Activated CD8-positive, alpha-beta memory T cell treated with anti-CD3 and anti-CD28 coated beads, Interleukin-2, amount 10 ng/mL, durations not matched to agents 7 days and 5 days (primary cell): ENCODE measurements around the gene CNIH3. TPM values are rescaled to one million over a fixed set of nuclear protein-coding genes. Genes with fewer than 3 reads are reported as not detected.

Source experiments
- ATAC-seq: fragments of 150-1000 bp; cut with Tn5 transposase; one replicate; pipeline ENCODE4 v1.10.0; 2021; ENCODE audit warnings: moderate library complexity
- CTCF ChIA-PET: fragments of 350-600 bp; sonication (Branson Sonifier 250); formaldehyde crosslinking; loops from one replicate; lab custom pipeline; 2021; ENCODE audit warnings: antibody characterized with exemption; lab: Charles Lee
- DNase-seq: peaks from one replicate; pipeline ENCODE4 v3.0.0-alpha.2; 2020
- H3K27ac Mint-ChIP-seq: one replicate; pipeline ENCODE4 v1.8.0; 2021; ENCODE audit warnings: mild to moderate bottlenecking, mixed read lengths
- H3K27me3 Mint-ChIP-seq: one replicate; pipeline ENCODE4 v1.8.0; 2021; ENCODE audit warnings: mixed read lengths
- H3K36me3 Mint-ChIP-seq: one replicate; pipeline ENCODE4 v1.8.0; 2021; ENCODE audit warnings: mild to moderate bottlenecking, mixed read lengths
- H3K4me1 Mint-ChIP-seq: one replicate; pipeline ENCODE4 v1.8.0; 2021; ENCODE audit warnings: mixed read lengths
- H3K4me3 Mint-ChIP-seq: one replicate; pipeline ENCODE4 v1.8.0; 2021; ENCODE audit warnings: mild to moderate bottlenecking, moderate library complexity, mixed read lengths
- H3K9me3 Mint-ChIP-seq: one replicate; pipeline ENCODE4 v1.8.0; 2022; ENCODE audit warnings: low read depth, mixed read lengths
- total RNA-seq, 2 experiments: library from RNA; stranded (reverse); gene quantifications; one replicate each; pipeline ENCODE4 v1.2.3, GENCODE V29; 2021

Gene CNIH3
- total RNA-seq, 2 experiments from 2014 or later, result 1.1 to 3.6 TPM

DNA sequence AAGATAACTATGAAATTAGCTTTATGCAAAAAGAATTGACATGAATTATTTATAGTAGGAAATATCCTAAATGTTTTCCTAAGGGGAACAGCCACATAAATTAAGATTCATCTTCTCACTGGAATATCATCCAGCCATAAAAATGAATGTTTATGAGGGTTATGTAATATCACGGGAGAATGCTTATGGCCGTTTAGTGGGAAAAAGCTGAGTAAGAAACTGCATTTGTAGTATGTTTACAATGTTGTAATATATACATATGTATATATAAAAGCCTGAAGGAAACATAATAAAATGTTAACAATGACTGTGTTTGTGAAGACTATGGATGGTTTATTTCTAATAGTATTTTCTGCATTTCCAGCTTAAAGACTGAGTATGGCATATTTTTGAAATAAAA, 161.1 kb downstream of the CNIH3 start:
- H3K4me1 Mint-ChIP-seq, result no peaks in the 10 kb centered on the region
- CTCF ChIA-PET, result no interaction called here
- no peak overlapping the region for H3K4me3 Mint-ChIP-seq
- no peak for ATAC-seq
- no peaks in the 10 kb centered on the region for H3K36me3 Mint-ChIP-seq
- H3K9me3 Mint-ChIP-seq, result no peaks in the 10 kb centered on the region
- H3K27me3 Mint-ChIP-seq, result peaks cover 10% of the 10 kb centered on the region
- DNase-seq, result no peak
- H3K27ac Mint-ChIP-seq, result no peak overlapping the region

DNA sequence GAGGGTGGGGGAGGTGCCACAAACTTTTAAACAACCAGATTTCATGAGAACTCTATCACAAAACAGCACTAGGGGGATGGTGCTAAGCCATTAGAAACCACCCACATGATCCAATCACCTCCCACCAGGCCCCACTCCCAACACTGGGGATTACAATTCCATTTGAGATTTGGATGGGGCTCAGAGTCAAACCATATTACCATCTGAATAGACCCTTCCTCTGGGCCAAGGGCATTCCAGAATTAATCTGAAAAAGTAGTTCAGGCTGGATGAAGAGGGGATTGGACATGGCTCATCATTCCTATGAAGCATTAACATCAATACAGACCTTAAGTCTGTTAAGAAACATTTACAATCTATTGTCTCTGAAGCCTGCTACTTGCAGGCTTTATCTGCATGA, 163.4 kb downstream of the CNIH3 start:
- DNase-seq (no peak), ATAC-seq (no peak)
- Mint-ChIP-seq H3K27me3 (peaks cover 7% of the 10 kb centered on the region), H3K36me3 (no peaks in the 10 kb centered on the region), H3K27ac (no peak overlapping the region), H3K9me3 (no peaks in the 10 kb centered on the region), H3K4me3 (no peak overlapping the region), H3K4me1 (peaks cover 9% of the 10 kb centered on the region)
- CTCF ChIA-PET, result no interaction called here

GRCh38 chr1:224780736-224781135, 164.6 kb downstream of the CNIH3 start:
- DNase-seq (no peak), ATAC-seq (no peak)
- Mint-ChIP-seq H3K4me1 (peaks cover 11% of the 10 kb centered on the region), H3K36me3 (no peaks in the 10 kb centered on the region), H3K27ac (no peak overlapping the region), H3K9me3 (no peaks in the 10 kb centered on the region), H3K27me3 (peaks cover 7% of the 10 kb centered on the region), H3K4me3 (no peak overlapping the region)
- CTCF ChIA-PET, result no interaction called here

DNA sequence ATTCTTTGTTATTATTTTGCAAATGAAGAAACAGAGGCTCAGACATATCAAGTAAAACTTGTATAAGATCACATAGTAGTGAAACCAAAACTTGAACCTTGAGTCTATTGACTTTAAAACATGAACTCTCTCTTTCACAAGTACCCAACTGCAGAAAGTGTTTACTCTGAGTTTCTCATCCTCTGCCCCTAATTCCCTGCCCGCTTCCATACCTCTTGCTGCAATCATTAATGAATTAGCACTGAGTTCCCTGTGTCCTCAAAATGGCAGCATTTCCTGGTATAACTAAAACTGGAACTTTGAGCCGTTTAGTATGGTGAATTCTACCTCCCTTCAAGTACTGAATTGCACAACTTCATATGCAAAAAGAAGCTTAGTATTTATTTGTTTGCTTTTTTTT, 165.7 kb downstream of the CNIH3 start:
- no peak overlapping the region for H3K4me3 Mint-ChIP-seq
- DNase-seq (no peak), ATAC-seq (no peak)
- H3K27ac Mint-ChIP-seq, result no peak overlapping the region
- peaks cover 5% of the 10 kb centered on the region for H3K27me3 Mint-ChIP-seq
- CTCF ChIA-PET, result no interaction called here
- H3K36me3 Mint-ChIP-seq, result no peaks in the 10 kb centered on the region
- peaks cover 12% of the 10 kb centered on the region for H3K4me1 Mint-ChIP-seq
- H3K9me3 Mint-ChIP-seq, result no peaks in the 10 kb centered on the region

GRCh38 chr1:224782281-224783000, 166.3 kb downstream of the CNIH3 start:
- no peak for DNase-seq
- H3K36me3 Mint-ChIP-seq, result no peaks in the 10 kb centered on the region
- peaks cover 16% of the 10 kb centered on the region for H3K4me1 Mint-ChIP-seq
- H3K4me3 Mint-ChIP-seq, result no peak overlapping the region
- peaks cover 3% of the 10 kb centered on the region for H3K27me3 Mint-ChIP-seq
- H3K27ac Mint-ChIP-seq, result no peak overlapping the region
- peaks cover 3% of the 10 kb centered on the region for H3K9me3 Mint-ChIP-seq
- ATAC-seq, result no peak
- CTCF ChIA-PET, result no interaction called here

GRCh38 chr1:224783006-224783651, 167.0 kb downstream of the CNIH3 start:
- Mint-ChIP-seq H3K9me3 (peaks cover 3% of the 10 kb centered on the region), H3K27ac (no peak overlapping the region), H3K4me3 (no peak overlapping the region), H3K27me3 (peaks cover 2% of the 10 kb centered on the region), H3K36me3 (no peaks in the 10 kb centered on the region), H3K4me1 (peaks cover 16% of the 10 kb centered on the region)
- ATAC-seq (no peak), DNase-seq (no peak)
- CTCF ChIA-PET, result no interaction called here

DNA sequence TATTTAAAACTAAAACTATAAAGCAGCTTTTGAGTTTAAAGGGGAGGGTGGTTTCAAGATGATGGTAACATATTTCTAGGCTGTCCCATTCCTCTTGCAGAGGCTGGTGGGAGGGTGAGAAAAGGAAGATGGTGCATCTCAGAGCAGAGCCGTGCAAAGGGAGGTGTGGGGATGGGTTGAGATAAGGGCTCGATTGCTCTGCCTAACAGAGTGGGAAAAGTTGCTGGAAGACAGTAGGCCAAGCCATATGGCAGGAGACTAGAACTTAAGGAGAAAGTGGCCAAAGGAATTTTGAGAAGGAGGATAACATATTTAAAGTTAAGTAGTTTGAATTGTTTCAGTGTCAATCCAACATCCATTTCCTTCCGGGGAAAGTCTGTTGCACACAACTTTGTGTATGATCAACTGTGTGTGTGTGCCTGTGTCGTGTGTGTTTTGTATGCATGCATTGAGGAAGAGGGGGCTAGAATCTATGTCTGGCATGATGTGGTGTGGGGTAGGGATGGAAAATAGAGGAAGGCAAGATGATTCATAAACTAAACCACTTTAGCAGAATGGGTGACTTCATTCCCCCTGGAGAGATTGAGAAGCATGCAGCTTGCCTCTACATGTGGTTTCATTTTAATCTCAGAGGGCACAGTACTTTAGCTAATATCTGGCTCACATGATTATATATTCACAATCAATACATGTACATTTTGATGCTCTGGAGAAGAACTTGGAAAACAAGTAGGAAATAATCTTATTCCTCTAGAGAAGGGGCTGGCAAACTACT, 168.3 kb downstream of the CNIH3 start:
- peak overlapping the region; percentile 16 for H3K27ac Mint-ChIP-seq
- peaks cover 3% of the 10 kb centered on the region for H3K9me3 Mint-ChIP-seq
- CTCF ChIA-PET, result no interaction called here
- ATAC-seq (no peak), DNase-seq (no peak)
- H3K4me1 Mint-ChIP-seq, result peaks cover 16% of the 10 kb centered on the region
- peaks cover 2% of the 10 kb centered on the region for H3K27me3 Mint-ChIP-seq
- no peak overlapping the region for H3K4me3 Mint-ChIP-seq
- H3K36me3 Mint-ChIP-seq, result no peaks in the 10 kb centered on the region

DNA sequence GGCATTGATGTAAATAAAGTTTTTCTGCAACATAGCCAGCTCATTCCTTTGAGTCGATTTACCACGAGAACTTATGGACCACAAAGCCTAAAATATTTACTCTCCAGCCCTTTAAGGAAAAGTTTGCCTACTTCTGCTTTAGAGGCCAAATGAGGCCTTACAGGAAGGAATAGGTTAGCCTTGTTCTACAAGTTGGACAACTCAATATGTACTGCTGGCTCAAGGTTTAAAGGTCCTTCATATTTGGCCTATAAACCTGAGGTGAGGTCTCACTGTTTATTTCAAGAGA, 168.9 kb downstream of the CNIH3 start:
- Mint-ChIP-seq H3K27me3 (peaks cover 2% of the 10 kb centered on the region), H3K4me1 (peaks cover 16% of the 10 kb centered on the region), H3K9me3 (peaks cover 3% of the 10 kb centered on the region), H3K27ac (no peak overlapping the region), H3K36me3 (no peaks in the 10 kb centered on the region), H3K4me3 (no peak overlapping the region)
- CTCF ChIA-PET, result no interaction called here
- no peak for ATAC-seq
- no peak for DNase-seq

GRCh38 chr1:224785622-224786021, 169.5 kb downstream of the CNIH3 start:
- H3K4me1 Mint-ChIP-seq, result peaks cover 16% of the 10 kb centered on the region
- DNase-seq (no peak), ATAC-seq (no peak)
- CTCF ChIA-PET, result no interaction called here
- no peak overlapping the region for H3K4me3 Mint-ChIP-seq
- H3K27ac Mint-ChIP-seq, result no peak overlapping the region
- H3K36me3 Mint-ChIP-seq, result no peaks in the 10 kb centered on the region
- H3K9me3 Mint-ChIP-seq, result peaks cover 3% of the 10 kb centered on the region
- H3K27me3 Mint-ChIP-seq, result peaks cover 2% of the 10 kb centered on the region

DNA sequence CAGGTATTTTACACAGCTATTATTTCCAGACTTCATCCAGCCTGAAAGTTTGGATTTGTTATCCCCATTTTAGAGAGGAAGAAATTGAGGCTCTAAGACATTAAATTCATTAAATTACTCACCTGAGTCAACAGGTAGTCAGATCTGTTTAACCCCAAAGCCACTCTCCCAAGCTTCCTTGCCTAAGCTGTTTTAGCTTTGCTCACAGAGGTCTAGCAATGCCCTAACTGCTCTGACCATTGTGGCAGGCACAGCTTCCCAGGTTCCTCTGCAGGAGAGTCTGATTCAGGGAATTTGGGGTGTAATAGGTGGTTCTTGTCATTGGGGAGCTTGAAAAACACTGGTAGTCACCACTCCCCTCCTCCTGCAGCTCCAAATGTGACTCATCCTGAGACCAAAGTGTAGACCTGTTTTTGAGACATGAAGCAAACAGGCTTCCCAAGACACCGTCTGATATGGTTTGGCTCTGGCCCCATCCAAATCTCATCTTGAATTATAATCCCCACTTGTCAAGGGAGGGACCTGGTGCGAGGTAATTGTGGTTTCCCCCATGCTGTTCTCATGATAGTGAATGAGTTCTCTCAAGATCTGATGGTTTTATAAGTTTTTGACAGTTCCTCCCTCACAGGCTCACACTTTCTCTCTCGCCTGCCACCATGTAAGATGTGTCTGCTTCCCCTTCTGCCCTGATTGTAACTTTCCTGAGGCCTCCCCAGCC, 170.6 kb downstream of the CNIH3 start:
- ATAC-seq, result no peak

GRCh38 chr1:224789311-224789710, 173.2 kb downstream of the CNIH3 start:
- Mint-ChIP-seq H3K27ac (no peak overlapping the region), H3K27me3 (peaks cover 5% of the 10 kb centered on the region), H3K4me1 (peaks cover 9% of the 10 kb centered on the region), H3K4me3 (no peak overlapping the region), H3K36me3 (no peaks in the 10 kb centered on the region), H3K9me3 (peaks cover 3% of the 10 kb centered on the region)
- no peak for ATAC-seq
- CTCF ChIA-PET, result no interaction called here
- DNase-seq, result no peak

More for the DNA sequence above, 170.6 kb downstream of the CNIH3 start:
- no peak for DNase-seq
- Mint-ChIP-seq H3K27ac (no peak overlapping the region), H3K36me3 (no peaks in the 10 kb centered on the region), H3K27me3 (peaks cover 2% of the 10 kb centered on the region), H3K4me3 (no peak overlapping the region), H3K9me3 (peaks cover 3% of the 10 kb centered on the region), H3K4me1 (peaks cover 16% of the 10 kb centered on the region)
- CTCF ChIA-PET, result no interaction called here
